SU-DHL-6 (cell line): ENCODE results near the gene LEF1.

Experiments used
- H2AFZ ChIP-seq: fragments of 200-600 bp; sonication (generic); 2 replicates; pipeline ENCODE4 v1.6.1; 2014; ENCODE audit warnings: low read depth, mild to moderate bottlenecking, moderate library complexity, mixed read lengths, antibody characterized with exemption, low read length; ENCODE audit not compliant: severe bottlenecking
- H3F3A ChIP-seq: fragments of 200-600 bp; shearing (Covaris generic); 2 replicates; pipeline ENCODE4 v1.6.0; 2016; ENCODE audit warnings: antibody characterized with exemption, mild to moderate bottlenecking; ENCODE audit not compliant: insufficient read depth
- H3K27ac ChIP-seq: fragments of 200-600 bp; sonication (generic); 2 replicates; pipeline ENCODE4 v1.5.1; 2016; ENCODE audit warnings: low read depth, mild to moderate bottlenecking, low read length, moderate library complexity, mixed read lengths
- H3K27me3 ChIP-seq: fragments of 200-600 bp; sonication (generic), shearing (Covaris generic); 2 replicates; pipeline ENCODE4 v1.6.0; 2014; ENCODE audit warnings: mild to moderate bottlenecking, low read length
- H3K36me3 ChIP-seq: fragments of 200-600 bp; sonication (generic); 2 replicates; pipeline ENCODE4 v1.6.1; 2014; ENCODE audit warnings: mild to moderate bottlenecking, low read length, mixed read lengths
- H3K4me2 ChIP-seq: fragments of 300-600, 200-600 bp; shearing (Covaris generic), sonication (generic); 2 replicates; pipeline ENCODE4 v1.6.0; 2014; ENCODE audit warnings: low read length, low read depth, mild to moderate bottlenecking; ENCODE audit not compliant: poor library complexity, severe bottlenecking
- H3K4me3 ChIP-seq: fragments of 200-600 bp; sonication (generic); 2 replicates; pipeline ENCODE4 v1.5.1; 2014; ENCODE audit warnings: antibody characterized with exemption, low read length, mild to moderate bottlenecking, mixed read lengths; ENCODE audit not compliant: insufficient read depth, poor library complexity, severe bottlenecking
- H3K79me2 ChIP-seq: fragments of 200-600 bp; sonication (generic); 2 replicates; pipeline ENCODE4 v1.6.1; 2014; ENCODE audit warnings: mild to moderate bottlenecking, low read length, moderate library complexity; ENCODE audit not compliant: insufficient read depth
- H3K9ac ChIP-seq: fragments of 200-600 bp; sonication (generic); 2 replicates; pipeline ENCODE4 v1.7.0; 2014; ENCODE audit warnings: mild to moderate bottlenecking, low read length
- H3K9me2 ChIP-seq: fragments of 200-600 bp; sonication (generic); replicated peaks from 2 replicates; pipeline ENCODE4 v1.6.1; 2014; ENCODE audit warnings: low read length; ENCODE audit not compliant: insufficient read depth
- H3K9me3 ChIP-seq: fragments of 200-600 bp; sonication (generic); 2 replicates; pipeline ENCODE4 v1.6.1; 2014; ENCODE audit warnings: low read length, mixed read lengths; ENCODE audit not compliant: insufficient read depth
- H4K20me1 ChIP-seq: fragments of 200-600 bp; sonication (generic); 2 replicates; pipeline ENCODE4 v1.6.1; 2014; ENCODE audit warnings: low read depth, mild to moderate bottlenecking, antibody characterized with exemption, low read length, moderate library complexity, mixed read lengths
- EZH2phosphoT487 ChIP-seq: fragments of 200-600 bp; sonication (generic), shearing (Covaris generic); conservative IDR thresholded peaks from 2 replicates; pipeline ENCODE4 v1.6.1; 2018; ENCODE audit warnings: mild to moderate bottlenecking, antibody characterized with exemption, low read length, moderate library complexity, mixed read lengths
- TF ChIP-seq, protein P1 (sequence below): fragments of 200-600 bp; sonication (generic); IDR thresholded peaks from one replicate; pipeline ENCODE4 v1.5.1; 2017; ENCODE audit warnings: antibody characterized with exemption, mild to moderate bottlenecking, low read length, moderate library complexity; ENCODE audit not compliant: insufficient read depth, poor library complexity, severe bottlenecking

Gene LEF1

DNA sequence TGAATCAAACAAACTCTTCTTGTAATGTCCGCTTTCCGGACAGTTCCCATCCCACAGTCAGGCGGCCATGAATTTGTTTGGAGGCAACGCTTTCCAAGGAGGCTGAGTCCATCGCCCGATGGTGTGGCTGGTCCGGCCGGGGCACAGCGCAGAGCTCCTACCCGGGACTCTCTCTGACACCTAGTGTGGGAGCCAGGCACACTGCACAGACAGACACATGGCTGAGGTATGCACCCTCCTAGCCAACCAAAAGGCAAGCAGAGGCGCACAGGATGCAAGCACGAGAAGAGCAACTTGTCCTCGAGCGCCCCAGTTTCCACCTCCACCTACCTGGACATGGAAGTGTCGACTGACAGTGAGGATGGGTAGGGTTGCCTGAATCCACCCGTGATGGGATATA is 87.5 kb downstream of the LEF1 start:
- Histone ChIP-seq H3K9me2 (no peaks in the 10 kb centered on the region), H3K4me3 (no peak overlapping the region), H2AFZ (no peak overlapping the region), H3K9ac (no peak overlapping the region), H4K20me1 (no peaks in the 10 kb centered on the region), H3K9me3 (no peaks in the 10 kb centered on the region), H3F3A (no peaks in the 10 kb centered on the region), H3K4me2 (no peak overlapping the region), H3K27me3 (no peaks in the 10 kb centered on the region), H3K79me2 (no peaks in the 10 kb centered on the region), H3K36me3 (no peaks in the 10 kb centered on the region), H3K27ac (no peak overlapping the region)
- no peak for TF ChIP-seq EZH2phosphoT487
- TF ChIP-seq, protein P1, sequence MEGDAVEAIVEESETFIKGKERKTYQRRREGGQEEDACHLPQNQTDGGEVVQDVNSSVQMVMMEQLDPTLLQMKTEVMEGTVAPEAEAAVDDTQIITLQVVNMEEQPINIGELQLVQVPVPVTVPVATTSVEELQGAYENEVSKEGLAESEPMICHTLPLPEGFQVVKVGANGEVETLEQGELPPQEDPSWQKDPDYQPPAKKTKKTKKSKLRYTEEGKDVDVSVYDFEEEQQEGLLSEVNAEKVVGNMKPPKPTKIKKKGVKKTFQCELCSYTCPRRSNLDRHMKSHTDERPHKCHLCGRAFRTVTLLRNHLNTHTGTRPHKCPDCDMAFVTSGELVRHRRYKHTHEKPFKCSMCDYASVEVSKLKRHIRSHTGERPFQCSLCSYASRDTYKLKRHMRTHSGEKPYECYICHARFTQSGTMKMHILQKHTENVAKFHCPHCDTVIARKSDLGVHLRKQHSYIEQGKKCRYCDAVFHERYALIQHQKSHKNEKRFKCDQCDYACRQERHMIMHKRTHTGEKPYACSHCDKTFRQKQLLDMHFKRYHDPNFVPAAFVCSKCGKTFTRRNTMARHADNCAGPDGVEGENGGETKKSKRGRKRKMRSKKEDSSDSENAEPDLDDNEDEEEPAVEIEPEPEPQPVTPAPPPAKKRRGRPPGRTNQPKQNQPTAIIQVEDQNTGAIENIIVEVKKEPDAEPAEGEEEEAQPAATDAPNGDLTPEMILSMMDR: no peak

DNA sequence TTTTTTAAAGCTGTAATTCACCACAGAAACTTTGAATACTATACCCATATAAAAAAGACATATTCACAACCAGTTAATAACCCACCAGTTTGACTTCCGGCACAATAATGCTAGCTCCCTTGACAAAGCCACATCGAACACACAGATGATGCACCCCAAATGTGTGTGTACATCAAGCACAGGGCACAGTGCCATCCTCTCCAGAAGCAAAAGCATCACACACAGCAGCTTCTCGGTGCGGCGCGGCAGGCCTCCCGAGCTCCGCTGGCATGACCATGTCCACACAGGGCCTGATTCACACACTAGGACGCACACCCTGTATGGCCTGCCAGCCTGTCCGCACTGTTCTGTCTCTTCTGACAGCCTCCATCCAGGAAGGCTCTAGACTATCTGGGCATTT is 88.0 kb downstream of the LEF1 start:
- H3K79me2 ChIP-seq: no peaks in the 10 kb centered on the region
- H3K36me3 ChIP-seq: no peaks in the 10 kb centered on the region
- H3K4me2 ChIP-seq: no peak overlapping the region
- H3K9me2 ChIP-seq: no peaks in the 10 kb centered on the region
- no peak overlapping the region for H3K27ac ChIP-seq
- no peaks in the 10 kb centered on the region for H3K9me3 ChIP-seq
- H3F3A ChIP-seq: no peaks in the 10 kb centered on the region
- no peak overlapping the region for H3K9ac ChIP-seq
- H2AFZ ChIP-seq: no peak overlapping the region
- TF ChIP-seq, protein P1: no peak
- no peak for TF ChIP-seq EZH2phosphoT487
- H3K4me3 ChIP-seq: no peak overlapping the region
- H3K27me3 ChIP-seq: no peaks in the 10 kb centered on the region
- H4K20me1 ChIP-seq: no peaks in the 10 kb centered on the region

DNA sequence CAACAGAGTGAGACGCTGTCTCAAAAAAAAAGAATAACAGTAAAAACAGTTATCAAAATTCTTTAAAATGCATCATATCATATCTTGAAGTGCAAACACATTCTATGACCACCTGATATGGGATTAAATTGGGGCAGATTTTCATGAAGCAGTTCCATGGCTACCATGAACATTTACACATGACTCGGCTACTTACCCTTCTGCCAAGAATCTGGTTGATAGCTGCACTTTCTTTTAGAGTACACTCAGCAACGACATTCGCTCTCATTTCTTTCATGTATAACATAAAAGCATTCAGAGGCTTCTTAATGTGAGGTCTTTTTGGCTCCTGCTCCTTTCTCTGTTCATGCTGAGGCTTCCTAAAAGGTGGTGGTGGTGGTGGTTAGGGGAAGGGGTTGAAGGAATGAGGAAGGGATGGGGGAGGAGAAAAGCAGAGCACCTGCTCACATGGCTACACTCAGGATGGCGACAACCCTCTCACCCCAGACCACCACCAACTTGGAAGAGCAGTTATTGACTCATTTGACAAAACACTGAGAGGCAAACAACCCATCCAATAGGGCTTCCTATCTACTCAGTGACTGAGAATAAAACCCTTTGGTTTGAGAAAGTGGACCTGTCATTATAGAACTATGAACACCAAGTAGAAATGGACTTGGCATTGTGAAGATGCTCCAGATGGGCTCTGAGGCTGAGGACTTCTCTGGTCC is 90.6 kb downstream of the LEF1 start:
- Histone ChIP-seq H3K4me3 (no peak overlapping the region), H3K9me3 (no peaks in the 10 kb centered on the region), H3K27ac (no peak overlapping the region), H2AFZ (no peak overlapping the region), H3F3A (0 out of 2 replicates have a peak, but pooled peaks cover 4% of the 10 kb centered on the region), H3K79me2 (no peaks in the 10 kb centered on the region), H3K9ac (no peak overlapping the region), H3K27me3 (no peaks in the 10 kb centered on the region), H4K20me1 (no peaks in the 10 kb centered on the region), H3K4me2 (no peak overlapping the region), H3K36me3 (no peaks in the 10 kb centered on the region), H3K9me2 (no peaks in the 10 kb centered on the region)
- TF ChIP-seq, protein P1: no peak
- no peak for TF ChIP-seq EZH2phosphoT487
